Nephron progenitor cell (in vitro differentiated cells): ENCODE data around the gene RPL13A.
A peak's percentile ranks its signal among the peaks of the same experiment; 100 is the strongest.

Experiments used
- DNase-seq: peaks from one replicate; pipeline ENCODE4 v3.0.0; 2021
- H3K27ac Mint-ChIP-seq: 2 replicates; pipeline ENCODE4 v1.8.0; 2021; ENCODE audit warnings: mild to moderate bottlenecking, moderate library complexity, mixed read lengths
- H3K27me3 Mint-ChIP-seq: 2 replicates; pipeline ENCODE4 v1.8.0; 2021; ENCODE audit warnings: mild to moderate bottlenecking, low read depth, mixed read lengths; ENCODE audit not compliant: poor library complexity
- H3K36me3 Mint-ChIP-seq: 2 replicates; pipeline ENCODE4 v1.8.0; 2021; ENCODE audit warnings: low read depth, mixed read lengths
- H3K4me1 Mint-ChIP-seq: 2 replicates; pipeline ENCODE4 v1.8.0; 2021; ENCODE audit warnings: mixed read lengths
- H3K4me3 Mint-ChIP-seq: 2 replicates; pipeline ENCODE4 v1.8.0; 2021; ENCODE audit warnings: mild to moderate bottlenecking, moderate library complexity, mixed read lengths
- H3K9me3 Mint-ChIP-seq: 2 replicates; pipeline ENCODE4 v1.8.0; 2021; ENCODE audit warnings: mild to moderate bottlenecking, moderate library complexity, mixed read lengths
- TF ChIP-seq, protein P1 (sequence below): fragments of 200-600 bp; sonication (generic); IDR thresholded peaks from 2 replicates; pipeline ENCODE4 v1.5.0; 2021; ENCODE audit warnings: antibody characterized with exemption

The RPL13A gene

GRCh38 chr19:49486232-49486631 lies 1.2 kb upstream of the RPL13A start:
- Mint-ChIP-seq H3K4me3 (no peak overlapping the region), H3K27me3 (no peaks in the 10 kb centered on the region), H3K4me1 (peaks cover 26% of the 10 kb centered on the region), H3K36me3 (peaks cover 35% of the 10 kb centered on the region), H3K9me3 (no peaks in the 10 kb centered on the region), H3K27ac (peak overlapping the region; percentile 59)
- no peak for DNase-seq
- TF ChIP-seq, protein P1, sequence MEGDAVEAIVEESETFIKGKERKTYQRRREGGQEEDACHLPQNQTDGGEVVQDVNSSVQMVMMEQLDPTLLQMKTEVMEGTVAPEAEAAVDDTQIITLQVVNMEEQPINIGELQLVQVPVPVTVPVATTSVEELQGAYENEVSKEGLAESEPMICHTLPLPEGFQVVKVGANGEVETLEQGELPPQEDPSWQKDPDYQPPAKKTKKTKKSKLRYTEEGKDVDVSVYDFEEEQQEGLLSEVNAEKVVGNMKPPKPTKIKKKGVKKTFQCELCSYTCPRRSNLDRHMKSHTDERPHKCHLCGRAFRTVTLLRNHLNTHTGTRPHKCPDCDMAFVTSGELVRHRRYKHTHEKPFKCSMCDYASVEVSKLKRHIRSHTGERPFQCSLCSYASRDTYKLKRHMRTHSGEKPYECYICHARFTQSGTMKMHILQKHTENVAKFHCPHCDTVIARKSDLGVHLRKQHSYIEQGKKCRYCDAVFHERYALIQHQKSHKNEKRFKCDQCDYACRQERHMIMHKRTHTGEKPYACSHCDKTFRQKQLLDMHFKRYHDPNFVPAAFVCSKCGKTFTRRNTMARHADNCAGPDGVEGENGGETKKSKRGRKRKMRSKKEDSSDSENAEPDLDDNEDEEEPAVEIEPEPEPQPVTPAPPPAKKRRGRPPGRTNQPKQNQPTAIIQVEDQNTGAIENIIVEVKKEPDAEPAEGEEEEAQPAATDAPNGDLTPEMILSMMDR: no peak

DNA sequence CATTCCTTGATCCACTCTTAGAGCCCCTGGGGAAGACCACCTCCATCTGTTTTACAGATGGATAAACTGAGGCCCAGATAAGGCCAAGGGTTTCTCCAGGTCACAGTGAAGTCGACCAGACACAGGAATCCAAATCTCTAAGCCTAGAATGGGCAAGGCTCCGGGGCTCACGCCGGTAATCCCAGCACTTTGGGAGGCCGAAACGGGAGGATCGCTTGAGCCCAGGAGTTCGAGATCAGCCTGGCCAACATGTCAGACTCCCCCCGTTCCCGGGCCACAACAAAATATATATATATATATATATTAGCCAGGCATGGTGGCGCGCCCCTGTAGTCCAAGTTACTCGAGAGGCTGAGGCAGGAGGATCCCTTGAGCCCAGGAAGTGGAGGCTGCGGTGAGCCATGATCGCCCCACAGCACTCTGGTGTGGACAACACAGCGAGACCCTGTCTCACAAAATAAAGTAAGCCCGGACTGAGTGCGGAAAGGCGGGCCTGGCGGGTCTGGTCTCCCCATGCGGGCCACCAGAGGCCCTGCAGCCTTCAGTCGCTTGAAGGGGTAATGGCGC lies 615 bp upstream of the RPL13A start:
- peak overlapping the region; percentile 99 for H3K4me3 Mint-ChIP-seq
- H3K27ac Mint-ChIP-seq: no peak overlapping the region
- peaks cover 37% of the 10 kb centered on the region for H3K36me3 Mint-ChIP-seq
- TF ChIP-seq, protein P1: no peak
- H3K4me1 Mint-ChIP-seq: peaks cover 23% of the 10 kb centered on the region
- no peak for DNase-seq
- no peaks in the 10 kb centered on the region for H3K27me3 Mint-ChIP-seq
- H3K9me3 Mint-ChIP-seq: no peaks in the 10 kb centered on the region

- peaks cover 23% of the 10 kb centered on the region for H3K4me1 Mint-ChIP-seq
- no peaks in the 10 kb centered on the region for H3K9me3 Mint-ChIP-seq
- TF ChIP-seq, protein P1: no peak
- peak overlapping the region; percentile 95 for H3K27ac Mint-ChIP-seq
- H3K4me3 Mint-ChIP-seq: peak overlapping the region; percentile 99
- no peaks in the 10 kb centered on the region for H3K27me3 Mint-ChIP-seq
- no peak for DNase-seq
- peaks cover 52% of the 10 kb centered on the region for H3K36me3 Mint-ChIP-seq
Measured at GRCh38 chr19:49488046-49488862, 846 bp downstream of the RPL13A start.

DNA sequence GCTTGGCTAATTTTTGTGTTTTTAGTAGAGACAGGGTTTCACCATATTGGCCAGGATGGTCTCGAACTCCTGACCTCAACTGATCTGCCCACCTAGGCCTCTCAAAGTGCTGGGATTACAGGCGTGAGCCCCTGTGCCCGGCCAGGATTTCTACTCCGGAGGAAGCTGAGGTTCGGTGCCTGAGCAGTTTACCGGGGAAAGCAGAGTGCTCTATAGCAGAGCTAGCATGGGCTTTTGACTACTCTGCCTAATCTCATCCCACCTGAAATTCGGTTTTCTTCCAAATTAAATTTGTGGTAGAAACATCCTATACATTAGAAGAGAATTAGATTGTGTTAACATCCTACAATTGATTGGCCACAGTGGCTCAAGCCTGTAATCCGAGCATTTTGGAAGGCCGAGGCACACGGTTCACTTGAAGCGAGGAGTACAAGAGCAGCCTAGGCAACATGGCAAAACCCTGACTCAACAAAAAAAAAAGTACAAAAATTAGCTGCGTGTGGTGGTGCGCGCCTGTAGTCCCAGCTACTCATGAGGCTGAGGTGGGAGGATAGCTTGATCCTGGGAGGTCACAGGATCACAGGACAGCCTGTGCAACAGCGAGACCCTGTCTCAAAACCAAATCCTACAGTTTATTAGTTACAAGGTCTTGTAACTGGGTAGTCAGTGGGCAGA lies 1.6 kb downstream of the RPL13A start:
- no peaks in the 10 kb centered on the region for H3K9me3 Mint-ChIP-seq
- H3K36me3 Mint-ChIP-seq: peaks cover 57% of the 10 kb centered on the region
- DNase-seq: no peak
- H3K4me1 Mint-ChIP-seq: peaks cover 23% of the 10 kb centered on the region
- TF ChIP-seq, protein P1: no peak
- peak overlapping the region; percentile 95 for H3K27ac Mint-ChIP-seq
- no peaks in the 10 kb centered on the region for H3K27me3 Mint-ChIP-seq
- H3K4me3 Mint-ChIP-seq: peak overlapping the region; percentile 99

- peak overlapping the region; percentile 95 for H3K27ac Mint-ChIP-seq
Measured at GRCh38 chr19:49489601-49490167, 2.3 kb downstream of the RPL13A start.

More at GRCh38 chr19:49489601-49490167, 2.3 kb downstream of the RPL13A start:
- Mint-ChIP-seq H3K9me3 (no peaks in the 10 kb centered on the region), H3K4me3 (peak overlapping the region; percentile 99), H3K27me3 (no peaks in the 10 kb centered on the region), H3K4me1 (peaks cover 23% of the 10 kb centered on the region), H3K36me3 (peaks cover 57% of the 10 kb centered on the region)
- DNase-seq: no peak
- TF ChIP-seq, protein P1: no peak
